ENCODE data around the gene TM9SF1. TPM values are rescaled to one million over a fixed set of nuclear protein-coding genes. Genes with fewer than 3 reads are reported as not detected.
A peak's percentile ranks its signal among the peaks of the same experiment; 100 is the strongest.

Gene TM9SF1
- total RNA-seq, 5 donors from 2014 or later (not counting 1 experiment from before 2014, with no cell fraction given), result 19.0 to 29.5 (median 21.8) TPM

- Histone ChIP-seq H3K27ac (ENCODE audit: low read length) (peak overlapping the region; percentile 89), H3K9me3 (no peaks in the 10 kb centered on the region), H3K36me3 (ENCODE audit: control insufficient read depth in 2 of 2, extremely low read depth in 1 of 2, insufficient read depth in 1 of 2, low read length in 1 of 2) (peaks cover 31 to 67% of the 10 kb centered on the region in 2 donors), H3K4me1 (ENCODE audit: control insufficient read depth in 1 of 2, extremely low read depth in 1 of 2, insufficient read depth in 2 of 2, low read length in 2 of 2) (peaks cover 8 to 62% of the 10 kb centered on the region in 2 experiments), H3K27me3 (replicated peaks in 1 of 2; ENCODE audit: control insufficient read depth in 2 of 2, extremely low read depth in 1 of 2, insufficient read depth in 2 of 2, low read length in 1 of 2) (no peaks in the 10 kb centered on the region), H3K4me3 (ENCODE audit: control insufficient read depth in 1 of 2, extremely low read depth in 1 of 2, low read length in 1 of 2) (peak overlapping the region; percentile 86 to 98)
- Mint-ChIP-seq H3K27me3 (no peaks in the 10 kb centered on the region), H3K9me3 (no peaks in the 10 kb centered on the region), H3K36me3 (peaks cover 56% of the 10 kb centered on the region), H3K27ac (peak overlapping the region; percentile 98 to 99), H3K4me3 (peak overlapping the region; percentile 92 to 94 (median 92)), H3K4me1 (peaks cover 54 to 61% (median 58%) of the 10 kb centered on the region in 3 donors)
- ChIA-PET CTCF (interaction anchor here (0.6 to 2.0 kb wide), 7 partner anchors 9 to 72 kb away, joined by 4 to 30 read pairs (median 5); partner anchors contain the start of genes DCAF11 (in 1 of the 2), NRL (in 1 of the 2), PSME1 (in 1 of the 2) and PSME2 (in 1 of the 2)), POLR2A (interaction anchor here in 1 of 2 donors (0.6 to 1.6 kb wide), 3 partner anchors 14 to 80 kb away, joined by 3 to 9 read pairs (median 4); partner anchors contain the start of genes DCAF11, NRL and TINF2)
- DNase-seq (no peak), ATAC-seq (replicated peaks in 1 of 4) (no peak)
- WGBS (ENCODE audit: insufficient coverage), result 20% methylated on average over 5 of the region's 8 CpGs
Measured at GRCh38 chr14:24162093-24162492, 33.1 kb downstream of the TM9SF1 start.

- H3K4me3 ChIP-seq (ENCODE audit: control insufficient read depth in 1 of 2, extremely low read depth in 1 of 2, low read length in 1 of 2), result peak within 1 kb of the TSS; percentile 86 to 98
- H3K36me3 ChIP-seq (ENCODE audit: control insufficient read depth in 2 of 2, extremely low read depth in 1 of 2, insufficient read depth in 1 of 2, low read length in 1 of 2), result peaks cover 30 to 66% of the 10 kb centered on the region in 2 donors
- Mint-ChIP-seq H3K9me3 (no peaks in the 10 kb centered on the region), H3K36me3 (peaks cover 54% of the 10 kb centered on the region), H3K4me3 (peak within 1 kb of the TSS; percentile 92 to 94 (median 92)), H3K27ac (peak within 1 kb of the TSS; percentile 98 to 99), H3K4me1 (peaks cover 54 to 58% (median 55%) of the 10 kb centered on the region in 3 donors), H3K27me3 (no peaks in the 10 kb centered on the region)
- DNase-seq (peak; percentile 90 to 99 (median 96)), ATAC-seq (replicated peaks in 1 of 4) (peak; percentile 89 to 90 (median 90))
- H3K4me1 ChIP-seq (ENCODE audit: control insufficient read depth in 1 of 2, extremely low read depth in 1 of 2, insufficient read depth in 2 of 2, low read length in 2 of 2), result peaks cover 8 to 61% of the 10 kb centered on the region in 2 experiments
- POLR2A ChIA-PET, result interaction anchor here (0.6 to 1.6 kb wide), 13 partner anchors 10 to 81 kb away, joined by 3 to 9 read pairs (median 3); partner anchors contain the start of genes DCAF11 (in 1 of the 2), EMC9 (in 1 of the 2), IPO4 (in 1 of the 2) and NRL (in 1 of the 2)
- peak within 1 kb of the TSS; percentile 89 for H3K27ac ChIP-seq (ENCODE audit: low read length)
- no peaks in the 10 kb centered on the region for H3K27me3 ChIP-seq (replicated peaks in 1 of 2; ENCODE audit: control insufficient read depth in 2 of 2, extremely low read depth in 1 of 2, insufficient read depth in 2 of 2, low read length in 1 of 2)
- H3K9me3 ChIP-seq, result no peaks in the 10 kb centered on the region
- WGBS (ENCODE audit: insufficient coverage), result 0% methylated on average over 9 of the region's 12 CpGs
- CTCF ChIA-PET, result interaction anchor here (0.6 to 2.0 kb wide), 22 partner anchors 9 to 149 kb away, joined by 3 to 30 read pairs (median 4); partner anchors contain the start of genes DCAF11 (in 2 of the 2), NRL (in 2 of the 2), RNF31 (in 2 of the 2) and EMC9 (in 1 of the 2)
Measured at GRCh38 chr14:24160850-24161804, 34.1 kb downstream of the TM9SF1 start, which contains the start of gene IRF9. IRF9 (plus strand) TSS chr14:24161265; CDS start chr14:24162145, 880 bp downstream.

GRCh38 chr14:24160499-24160849 lies 34.8 kb downstream of the TM9SF1 start:
- peaks cover 32 to 66% of the 10 kb centered on the region in 2 donors for H3K36me3 ChIP-seq (ENCODE audit: control insufficient read depth in 2 of 2, extremely low read depth in 1 of 2, insufficient read depth in 1 of 2, low read length in 1 of 2)
- no peak for DNase-seq
- Mint-ChIP-seq H3K4me1 (peaks cover 48 to 52% (median 51%) of the 10 kb centered on the region in 3 donors), H3K4me3 (peak overlapping the region in 2 of 3 donors; percentile 37 to 92), H3K9me3 (no peaks in the 10 kb centered on the region), H3K36me3 (peaks cover 53% of the 10 kb centered on the region), H3K27ac (peak overlapping the region; percentile 98 to 99), H3K27me3 (no peaks in the 10 kb centered on the region)
- CTCF ChIA-PET, result interaction anchor here (0.9 to 2.0 kb wide), 15 partner anchors 9 to 80 kb away, joined by 3 to 30 read pairs (median 5); partner anchors contain the start of genes DCAF11 (in 2 of the 2), NRL (in 2 of the 2), RNF31 (in 2 of the 2) and EMC9 (in 1 of the 2)
- H3K4me3 ChIP-seq (ENCODE audit: control insufficient read depth in 1 of 2, extremely low read depth in 1 of 2, low read length in 1 of 2), result no peak overlapping the region
- WGBS (ENCODE audit: insufficient coverage), result 100% methylated on average over 4 of the region's 4 CpGs
- H3K9me3 ChIP-seq, result no peaks in the 10 kb centered on the region
- POLR2A ChIA-PET, result interaction anchor here (0.6 to 1.6 kb wide), 8 partner anchors 11 to 52 kb away, joined by 3 to 9 read pairs (median 4); partner anchors contain the start of genes DCAF11 (in 1 of the 2), EMC9 (in 1 of the 2), NRL (in 1 of the 2) and PSME1 (in 1 of the 2)
- H3K4me1 ChIP-seq (ENCODE audit: control insufficient read depth in 1 of 2, extremely low read depth in 1 of 2, insufficient read depth in 2 of 2, low read length in 2 of 2), result peaks cover 8 to 54% of the 10 kb centered on the region in 2 experiments
- peak overlapping the region; percentile 89 for H3K27ac ChIP-seq (ENCODE audit: low read length)
- no peaks in the 10 kb centered on the region for H3K27me3 ChIP-seq (replicated peaks in 1 of 2; ENCODE audit: control insufficient read depth in 2 of 2, extremely low read depth in 1 of 2, insufficient read depth in 2 of 2, low read length in 1 of 2)
- peak in 1 of 4 experiments; percentile 0 for ATAC-seq (replicated peaks in 1 of 4)

GRCh38 chr14:24159777-24160498 lies 35.3 kb downstream of the TM9SF1 start:
- Histone ChIP-seq H3K27ac (ENCODE audit: low read length) (peak overlapping the region; percentile 89), H3K9me3 (no peaks in the 10 kb centered on the region), H3K27me3 (replicated peaks in 1 of 2; ENCODE audit: control insufficient read depth in 2 of 2, extremely low read depth in 1 of 2, insufficient read depth in 2 of 2, low read length in 1 of 2) (no peaks in the 10 kb centered on the region), H3K36me3 (ENCODE audit: control insufficient read depth in 2 of 2, extremely low read depth in 1 of 2, insufficient read depth in 1 of 2, low read length in 1 of 2) (peaks cover 33 to 66% of the 10 kb centered on the region in 2 donors), H3K4me3 (ENCODE audit: control insufficient read depth in 1 of 2, extremely low read depth in 1 of 2, low read length in 1 of 2) (no peak overlapping the region), H3K4me1 (ENCODE audit: control insufficient read depth in 1 of 2, extremely low read depth in 1 of 2, insufficient read depth in 2 of 2, low read length in 2 of 2) (peaks cover 8 to 49% of the 10 kb centered on the region in 2 experiments)
- DNase-seq (no peak), ATAC-seq (replicated peaks in 1 of 4) (no peak)
- H3K27me3 Mint-ChIP-seq, result no peaks in the 10 kb centered on the region
- H3K4me1 Mint-ChIP-seq, result peaks cover 43 to 48% (median 45%) of the 10 kb centered on the region in 3 donors
- peak overlapping the region; percentile 98 to 99 for H3K27ac Mint-ChIP-seq
- WGBS (ENCODE audit: insufficient coverage), result 98% methylated on average over 9 of the region's 11 CpGs
- ChIA-PET CTCF (interaction anchor here (0.9 to 1.9 kb wide), 9 partner anchors 8 to 69 kb away, joined by 3 to 30 read pairs (median 5); partner anchors contain the start of genes DCAF11 (in 2 of the 2), NRL (in 2 of the 2), RNF31 (in 2 of the 2) and PSME2 (in 1 of the 2)), POLR2A (interaction anchor here (0.6 to 1.0 kb wide), 4 partner anchors 11 to 44 kb away, joined by 3 to 4 read pairs (median 3); no protein-coding TSS in a partner anchor)
- peak overlapping the region in 1 of 3 donors; percentile 37 for H3K4me3 Mint-ChIP-seq
- no peaks in the 10 kb centered on the region for H3K9me3 Mint-ChIP-seq
- peaks cover 52% of the 10 kb centered on the region for H3K36me3 Mint-ChIP-seq

GRCh38 chr14:24157331-24157730 lies 37.9 kb downstream of the TM9SF1 start:
- POLR2A ChIA-PET, result no interaction called here
- no peaks in the 10 kb centered on the region for H3K27me3 ChIP-seq (replicated peaks in 1 of 2; ENCODE audit: control insufficient read depth in 2 of 2, extremely low read depth in 1 of 2, insufficient read depth in 2 of 2, low read length in 1 of 2)
- ATAC-seq (replicated peaks in 1 of 4), result no peak
- H3K9me3 ChIP-seq, result no peaks in the 10 kb centered on the region
- Mint-ChIP-seq H3K27ac (peak overlapping the region; percentile 52 to 76), H3K4me3 (no peak overlapping the region), H3K4me1 (peaks cover 17 to 25% (median 23%) of the 10 kb centered on the region in 3 donors), H3K9me3 (no peaks in the 10 kb centered on the region), H3K27me3 (no peaks in the 10 kb centered on the region), H3K36me3 (peaks cover 41% of the 10 kb centered on the region)
- H3K4me1 ChIP-seq (ENCODE audit: control insufficient read depth in 1 of 2, extremely low read depth in 1 of 2, insufficient read depth in 2 of 2, low read length in 2 of 2), result peaks cover 4 to 23% of the 10 kb centered on the region in 2 experiments
- H3K4me3 ChIP-seq (ENCODE audit: control insufficient read depth in 1 of 2, extremely low read depth in 1 of 2, low read length in 1 of 2), result no peak overlapping the region
- no peak overlapping the region for H3K27ac ChIP-seq (ENCODE audit: low read length)
- no peak for DNase-seq
- peaks cover 25 to 55% of the 10 kb centered on the region in 2 donors for H3K36me3 ChIP-seq (ENCODE audit: control insufficient read depth in 2 of 2, extremely low read depth in 1 of 2, insufficient read depth in 1 of 2, low read length in 1 of 2)
- CTCF ChIA-PET, result no interaction called here
- 95% methylated on average over 9 of the region's 12 CpGs for WGBS (ENCODE audit: insufficient coverage)

Measured in T-cell (primary cell).